Spleen (tissue), 11 donors: Measurements from ENCODE around the gene CDC25C. TPM values are rescaled to one million over a fixed set of nuclear protein-coding genes. Genes with fewer than 3 reads are reported as not detected.
"Not testable (repeated sequence)": the region's sequence is repeated elsewhere in the genome, so short reads cannot be mapped to it uniquely, and the experiment has no call there.

Experiments
- DNase-seq: peaks from one replicate; pipeline ENCODE4 v3.0.0-alpha.2; 2020
- H3K27ac ChIP-seq, 8 donors: fragments of 200-600 bp; sonication (generic) in 7 of 8; 1 replicate in 4 of 8; 2 replicates in 4 of 8; pipeline versions ENCODE4 v1.5.0 to v1.8.0; 2016 to 2021; ENCODE audit warnings: inconsistent platforms in 4 of 8, mild to moderate bottlenecking in 4 of 8, moderate library complexity in 1 of 8
- H3K27me3 ChIP-seq, 7 donors: fragments of 200-600 bp; sonication (generic) in 6 of 7; replicated peaks in 1 of 7; 1 replicate in 4 of 7; 2 replicates in 3 of 7; pipeline versions ENCODE4 v1.5.0 to v1.8.0; 2016 to 2021; ENCODE audit warnings: inconsistent platforms in 3 of 7, mild to moderate bottlenecking in 1 of 7
- H3K36me3 ChIP-seq, 6 donors: fragments of 200-600 bp; sonication (generic) in 5 of 6; 1 replicate in 4 of 6; 2 replicates in 2 of 6; pipeline versions ENCODE4 v1.5.0 to v1.8.0; 2016 to 2021; ENCODE audit warnings: inconsistent platforms in 2 of 6
- H3K4me1 ChIP-seq, 6 donors: fragments of 200-600 bp; sonication (generic) in 5 of 6; 1 replicate in 3 of 6; 2 replicates in 3 of 6; pipeline versions ENCODE4 v1.5.0 to v1.8.0; 2016 to 2021; ENCODE audit warnings: inconsistent platforms in 3 of 6
- H3K4me3 ChIP-seq, 8 donors: fragments of 200-600 bp; sonication (generic) in 7 of 8; 1 replicate in 4 of 8; 2 replicates in 4 of 8; pipeline versions ENCODE4 v1.5.0 to v1.8.0; 2016 to 2021; ENCODE audit warnings: inconsistent platforms in 4 of 8, mild to moderate bottlenecking in 4 of 8, moderate library complexity in 2 of 8
- H3K9me3 ChIP-seq, 8 donors: fragments of 200-600 bp; sonication (generic) in 7 of 8; 1 replicate in 4 of 8; 2 replicates in 4 of 8; pipeline versions ENCODE4 v1.5.0 to v1.8.0; 2016 to 2021; ENCODE audit warnings: inconsistent platforms in 4 of 8
- POLR2A ChIP-seq, 3 donors: fragments of 450-650 bp; IDR thresholded peaks; one replicate each; pipeline ENCODE4 v1.5.1; 2017; ENCODE audit warnings: antibody characterized with exemption in 3 of 3, mild to moderate bottlenecking in 1 of 3
- POLR2AphosphoS5 ChIP-seq, 3 donors: sonication (generic); formaldehyde crosslinking; IDR thresholded peaks; one replicate each; pipeline ENCODE4 v1.5.1; 2017; ENCODE audit warnings: antibody characterized with exemption in 3 of 3
- WGBS, 5 donors: extraction: QIAGEN DNeasy Blood & Tissue Kit in 3 of 5; methylation state at CpG; one replicate each; pipeline versions ENCODE4 v1.1.5 to v1.1.7; 2013 to 2018; 5-methylcytosine and 5-hydroxymethylcytosine counted together
- intact Hi-C: fragments of 100-400 bp; cut with DNase I; formaldehyde crosslinking; loops from one replicate; pipeline ENCODE4 v1.15.0; 2023; ENCODE audit warnings: low total_unique reads
- polyA plus RNA-seq, 3 donors: library from polyadenylated mRNA; stranded (reverse); fragments of 200-250 nt; gene quantifications; one replicate each; pipeline ENCODE4 v1.2.1, GENCODE V29; 2013
- total RNA-seq, 7 donors: library from RNA; depleted of rRNA in 3 of 7; stranded (reverse); fragments of >200 nt in 3 of 7; fragmentation: NEBNext Ultra II Directional in 4 of 7; extraction: Animal tissue kit (Norgen Biotek cat#: 25700) in 4 of 7; gene quantifications; one replicate each; pipeline versions ENCODE4 v1.1.0 to v1.2.1, GENCODE V29; 2016 to 2021
- TF ChIP-seq, protein P1 (sequence below), 11 experiments: fragments of 200-600 bp in 7 of 11; fragments of 450-650 bp in 4 of 11; sonication (generic) in 4 of 11; IDR thresholded peaks in 8 of 11; conservative IDR thresholded peaks in 3 of 11; 1 replicate in 7 of 11; 2 replicates in 4 of 11; pipeline versions ENCODE4 v1.4.0 to v1.8.0; 2016 to 2021; ENCODE audit warnings: antibody characterized with exemption in 11 of 11, inconsistent platforms in 4 of 11, mild to moderate bottlenecking in 1 of 11
- donor health status: healthy with polysubstance abuse.
- donor health status: DM: no; HTN: no; CAD: no; lungs with moderate emphysema.
- donor health status: DM: no; HTN: no; CAD: no.
- donor health status: Bipolar disorder and iron deficiency.
- donor health status: healthy.
- donor health status: DM: no; HTN: no; CAD: no.
- donor health status: DM: yes; HTN: yes; CAD: no.

Gene CDC25C
- total and polyA plus RNA-seq, 10 donors = 0.25 to 6.0 (median 0.83) TPM

DNA sequence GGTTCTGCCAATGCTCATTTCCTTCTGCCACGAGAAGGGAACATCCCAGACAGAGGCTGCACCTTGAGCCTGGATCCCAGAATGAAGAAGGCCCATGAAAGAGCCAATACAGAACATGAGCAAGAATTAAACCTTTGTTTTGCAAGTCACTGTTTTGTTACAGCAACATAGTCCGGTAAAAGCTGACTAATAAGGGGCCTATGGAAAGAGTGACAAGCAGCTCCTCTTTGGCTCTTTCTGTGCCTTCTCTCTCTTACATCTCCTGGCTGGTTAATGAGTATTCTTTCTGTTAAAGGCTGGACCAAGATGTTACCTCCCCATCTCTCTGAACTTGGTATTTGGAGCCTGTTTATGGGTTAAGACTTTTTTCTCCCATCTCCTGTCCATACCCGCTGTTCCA is 68.0 kb downstream of the CDC25C start:
- Histone ChIP-seq H3K4me1 (no peaks in the 10 kb centered on the region), H3K36me3 (no peaks in the 10 kb centered on the region), H3K9me3 (no peaks in the 10 kb centered on the region), H3K27me3 (peaks cover 0 to 11% (median 0%) of the 10 kb centered on the region in 7 donors), H3K27ac (no peak overlapping the region), H3K4me3 (no peak overlapping the region)
- intact Hi-C loops = no loop called here
- TF ChIP-seq POLR2AphosphoS5 (IDR thresholded peaks at IDR 0.05) (no peak), POLR2A (IDR thresholded peaks at IDR 0.05) (no peak)
- TF ChIP-seq, protein P1, sequence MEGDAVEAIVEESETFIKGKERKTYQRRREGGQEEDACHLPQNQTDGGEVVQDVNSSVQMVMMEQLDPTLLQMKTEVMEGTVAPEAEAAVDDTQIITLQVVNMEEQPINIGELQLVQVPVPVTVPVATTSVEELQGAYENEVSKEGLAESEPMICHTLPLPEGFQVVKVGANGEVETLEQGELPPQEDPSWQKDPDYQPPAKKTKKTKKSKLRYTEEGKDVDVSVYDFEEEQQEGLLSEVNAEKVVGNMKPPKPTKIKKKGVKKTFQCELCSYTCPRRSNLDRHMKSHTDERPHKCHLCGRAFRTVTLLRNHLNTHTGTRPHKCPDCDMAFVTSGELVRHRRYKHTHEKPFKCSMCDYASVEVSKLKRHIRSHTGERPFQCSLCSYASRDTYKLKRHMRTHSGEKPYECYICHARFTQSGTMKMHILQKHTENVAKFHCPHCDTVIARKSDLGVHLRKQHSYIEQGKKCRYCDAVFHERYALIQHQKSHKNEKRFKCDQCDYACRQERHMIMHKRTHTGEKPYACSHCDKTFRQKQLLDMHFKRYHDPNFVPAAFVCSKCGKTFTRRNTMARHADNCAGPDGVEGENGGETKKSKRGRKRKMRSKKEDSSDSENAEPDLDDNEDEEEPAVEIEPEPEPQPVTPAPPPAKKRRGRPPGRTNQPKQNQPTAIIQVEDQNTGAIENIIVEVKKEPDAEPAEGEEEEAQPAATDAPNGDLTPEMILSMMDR (IDR thresholded peaks at IDR 0.05 in 8 of 11, conservative IDR thresholded peaks at IDR 0.05 in 3 of 11) = no peak
- DNase-seq = no peak
- WGBS, 5 donors = 66 to 75% (median 70%) methylated on average over 3 of the region's 3 CpGs

DNA sequence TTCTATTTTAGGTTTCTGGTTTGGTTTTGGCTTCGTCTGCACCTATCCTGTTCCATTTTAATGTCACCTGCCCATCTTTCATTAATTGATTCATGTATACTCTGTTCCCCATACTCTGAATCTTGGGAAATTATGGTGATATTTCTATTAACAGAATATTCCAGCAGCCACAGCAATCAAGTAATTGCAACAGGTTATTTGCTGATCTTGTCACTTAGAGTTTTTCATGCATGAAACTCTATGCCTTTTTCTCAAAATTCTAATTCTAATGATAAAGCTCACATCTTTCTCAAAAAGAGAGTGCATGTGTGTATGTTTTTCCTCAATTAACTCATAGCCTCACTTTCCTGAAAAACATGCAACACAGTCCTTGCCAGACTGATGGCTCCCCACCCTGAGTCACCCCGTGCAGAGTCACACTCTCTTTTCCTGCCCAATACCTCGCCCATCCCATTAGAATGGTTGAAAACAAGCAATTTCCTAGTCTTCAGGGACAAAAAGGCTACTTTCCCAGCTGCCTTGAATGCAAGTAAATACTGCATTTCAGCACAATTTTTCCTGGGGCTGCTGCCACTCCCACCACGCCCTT is 72.8 kb downstream of the CDC25C start:
- intact Hi-C loops = no loop called here
- no peak for DNase-seq
- TF ChIP-seq POLR2A (IDR thresholded peaks at IDR 0.05) (no peak), POLR2AphosphoS5 (IDR thresholded peaks at IDR 0.05) (no peak)
- TF ChIP-seq, protein P1 (IDR thresholded peaks at IDR 0.05 in 8 of 11, conservative IDR thresholded peaks at IDR 0.05 in 3 of 11) = no peak
- no peaks in the 10 kb centered on the region for H3K4me1 ChIP-seq
- no peaks in the 10 kb centered on the region for H3K9me3 ChIP-seq
- H3K27me3 ChIP-seq = peaks cover 0 to 4% (median 0%) of the 10 kb centered on the region in 7 donors
- H3K27ac ChIP-seq = no peak overlapping the region
- no peak overlapping the region for H3K4me3 ChIP-seq
- H3K36me3 ChIP-seq = no peaks in the 10 kb centered on the region
- 63 to 80% (median 70%) methylated on average over 4 of the region's 4 CpGs for WGBS, 5 donors

DNA sequence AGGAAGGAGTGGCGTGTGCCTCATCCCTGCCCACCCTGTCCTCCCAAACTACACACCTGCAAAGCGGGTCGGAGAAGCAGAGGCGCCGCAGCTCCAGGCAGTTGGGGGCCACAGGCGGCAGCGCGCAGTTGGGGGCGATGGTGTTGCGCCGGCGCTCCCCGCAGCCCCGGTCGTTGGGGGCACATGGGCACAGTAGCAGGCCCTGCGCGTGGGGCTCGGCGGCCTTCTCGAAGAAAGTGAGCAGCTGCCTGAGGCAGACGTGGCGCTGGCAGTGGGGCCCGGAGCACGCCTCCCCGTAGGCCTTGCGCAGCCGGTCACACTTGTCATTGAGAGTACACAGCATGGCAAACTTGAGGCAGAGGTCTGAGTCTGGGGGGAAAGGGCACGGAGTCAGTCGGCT is 74.0 kb downstream of the CDC25C start:
- H3K4me3 ChIP-seq = no peak overlapping the region
- H3K36me3 ChIP-seq = no peaks in the 10 kb centered on the region
- no peak overlapping the region for H3K27ac ChIP-seq
- 81 to 94% (median 82%) methylated on average over 3 to 29 of the region's 29 CpGs for WGBS, 5 donors
- intact Hi-C loops = no loop called here
- H3K27me3 ChIP-seq = peaks cover 0 to 4% (median 0%) of the 10 kb centered on the region in 7 donors
- no peak for DNase-seq
- no peaks in the 10 kb centered on the region for H3K4me1 ChIP-seq
- TF ChIP-seq, protein P1 (IDR thresholded peaks at IDR 0.05 in 8 of 11, conservative IDR thresholded peaks at IDR 0.05 in 3 of 11) = no peak
- TF ChIP-seq POLR2A (IDR thresholded peaks at IDR 0.05) (no peak), POLR2AphosphoS5 (IDR thresholded peaks at IDR 0.05) (no peak)
- no peaks in the 10 kb centered on the region for H3K9me3 ChIP-seq

GRCh38 chr5:138252944-138253343 is 78.7 kb downstream of the CDC25C start:
- Histone ChIP-seq H3K4me1 (no peaks in the 10 kb centered on the region), H3K27ac (no peak overlapping the region), H3K9me3 (no peaks in the 10 kb centered on the region), H3K36me3 (no peaks in the 10 kb centered on the region), H3K4me3 (no peak overlapping the region), H3K27me3 (peaks cover 0 to 4% (median 0%) of the 10 kb centered on the region in 7 donors)
- 85 to 96% (median 88%) methylated on average over 3 of the region's 3 CpGs for WGBS, 5 donors
- DNase-seq = no peak
- TF ChIP-seq, protein P1 (IDR thresholded peaks at IDR 0.05 in 8 of 11, conservative IDR thresholded peaks at IDR 0.05 in 3 of 11) = no peak
- TF ChIP-seq POLR2A (IDR thresholded peaks at IDR 0.05) (no peak), POLR2AphosphoS5 (IDR thresholded peaks at IDR 0.05) (no peak)
- intact Hi-C loops = no loop called here

DNA sequence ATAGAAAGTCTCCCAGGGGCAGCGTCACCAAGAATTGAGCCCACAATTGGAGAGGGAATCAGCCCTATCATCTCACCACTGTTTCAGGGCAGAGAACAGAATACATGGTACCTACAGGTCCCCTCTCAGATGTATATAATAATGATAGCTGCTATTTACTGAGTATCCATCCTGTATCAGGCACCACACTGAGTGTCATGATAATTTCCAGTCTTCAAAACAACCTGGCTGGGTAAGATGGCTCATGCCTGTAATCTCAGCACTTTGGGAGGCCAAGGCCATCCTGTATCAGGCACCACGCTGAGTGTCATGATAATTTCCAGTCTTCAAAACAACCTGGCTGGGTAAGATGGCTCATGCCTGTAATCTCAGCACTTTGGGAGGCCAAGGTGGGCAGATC is 83.8 kb downstream of the CDC25C start:
- H3K4me1 ChIP-seq, H3K27ac ChIP-seq, H3K4me3 ChIP-seq, intact Hi-C loops, DNase-seq, H3K9me3 ChIP-seq, H3K36me3 ChIP-seq: not testable (repeated sequence)
- WGBS, 5 donors = 68 to 91% (median 84%) methylated on average over 2 of the region's 2 CpGs
- peaks cover 0 to 13% (median 0%) of the 10 kb centered on the region in 7 donors for H3K27me3 ChIP-seq
